Upper lobe of right lung (tissue), 1 donor: ENCODE data around the gene FADS2. TPM values are rescaled to one million over a fixed set of nuclear protein-coding genes. Genes with fewer than 3 reads are reported as not detected.
A peak's percentile ranks its signal among the peaks of the same experiment; 100 is the strongest.

Experiments used
- ATAC-seq: fragments of 200-7000 bp; cut with Tn5 transposase; one replicate; pipeline ENCODE4 v1.9.1; 2020; ENCODE audit warnings: mild to moderate bottlenecking, moderate library complexity
- DNase-seq: peaks from one replicate; pipeline ENCODE4 v3.0.0-alpha.2; 2020
- H3K27ac ChIP-seq: fragments of 200-600 bp; one replicate; pipeline ENCODE4 v1.8.0; 2022
- H3K27me3 ChIP-seq: fragments of 200-600 bp; one replicate; pipeline ENCODE4 v1.8.0; 2022; ENCODE audit warnings: mild to moderate bottlenecking
- H3K36me3 ChIP-seq: fragments of 200-600 bp; one replicate; pipeline ENCODE4 v1.8.0; 2022
- H3K4me1 ChIP-seq: fragments of 200-600 bp; one replicate; pipeline ENCODE4 v1.8.0; 2022
- H3K4me3 ChIP-seq: fragments of 200-600 bp; one replicate; pipeline ENCODE4 v1.8.0; 2022; ENCODE audit warnings: mild to moderate bottlenecking
- H3K9me3 ChIP-seq: fragments of 200-600 bp; one replicate; pipeline ENCODE4 v1.8.0; 2022
- intact Hi-C: fragments of 100-400 bp; cut with DNase I; formaldehyde crosslinking; loops from one replicate; pipeline ENCODE4 v1.11.0; 2022
- long read RNA-seq: library from polyadenylated mRNA; unstranded; transcript quantifications from one replicate; pipeline ENCODE4 v2.0.0, GENCODE V29; 2021
- total RNA-seq: library from RNA; stranded (reverse); fragmentation: NEBNext Ultra II Directional; extraction: Animal tissue kit (Norgen Biotek cat#: 25700); gene quantifications from one replicate; pipeline ENCODE4 v1.2.1, GENCODE V29; 2021
- TF ChIP-seq, protein P1 (sequence below): fragments of 200-600 bp; IDR thresholded peaks from one replicate; pipeline ENCODE4 v1.8.0; 2022; ENCODE audit warnings: antibody characterized with exemption
- donor health status: DM: no; HTN: yes; CAD: no; lungs with severe emphysema.

The FADS2 gene
- 75.1 TPM for total RNA-seq
- long read RNA-seq, full-length matches to known transcripts, result 90 of 166 reads
- long read RNA-seq, partial matches to known transcripts, result 61 of 166 reads
- long read RNA-seq, other reads (novel, unspliced or antisense), result 15 of 166 reads

DNA sequence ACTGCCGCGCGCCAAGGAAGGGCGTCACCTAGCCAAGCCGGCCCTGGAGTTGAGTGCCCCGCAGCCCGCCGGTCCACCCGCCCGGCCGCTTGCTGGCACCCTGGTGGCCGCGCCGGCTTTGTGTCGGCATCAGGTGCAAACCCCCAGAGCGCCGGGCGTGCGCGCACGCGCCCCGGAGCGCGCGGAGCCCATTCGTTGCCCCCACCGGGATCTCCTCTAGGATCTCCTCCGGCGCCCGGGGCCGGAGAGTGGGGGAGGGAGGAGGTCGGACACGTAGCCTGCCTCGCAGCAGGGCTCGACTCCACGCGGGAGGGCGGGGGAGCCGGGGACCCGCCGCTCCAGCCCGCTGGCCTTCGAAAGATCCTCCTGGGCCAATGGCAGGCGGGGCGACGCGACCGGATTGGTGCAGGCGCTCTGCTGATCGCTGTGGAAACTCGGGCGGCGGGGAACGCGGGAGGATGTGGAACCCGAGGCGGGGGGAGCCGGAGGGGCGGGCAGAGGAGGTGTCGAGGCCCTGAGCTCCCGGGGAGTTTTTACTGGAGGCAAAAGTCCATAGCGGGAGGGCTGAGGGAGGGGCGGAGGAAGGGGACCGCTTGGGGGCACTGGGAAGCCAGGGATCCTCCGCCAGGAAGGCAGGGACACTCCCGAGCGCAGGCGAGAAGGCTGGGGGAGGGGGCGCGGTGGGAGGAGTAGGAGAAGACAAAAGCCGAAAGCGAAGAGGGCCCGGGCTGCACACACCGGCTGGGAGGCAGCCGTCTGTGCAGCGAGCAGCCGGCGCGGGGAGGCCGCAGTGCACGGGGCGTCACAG is at the start of gene FADS2:
Gene FADS2 (plus strand): TSS at position 730 of the 808 bp plus-strand sequence. CDS start 91 bp downstream, outside the sequence.
- Histone ChIP-seq H3K27me3 (no peaks in the 10 kb centered on the region), H3K36me3 (no peaks in the 10 kb centered on the region), H3K27ac (peak within 1 kb of the TSS; percentile 80), H3K4me1 (peaks cover 19% of the 10 kb centered on the region), H3K9me3 (no peaks in the 10 kb centered on the region), H3K4me3 (peak within 1 kb of the TSS; percentile 67)
- ATAC-seq (peak; percentile 92), DNase-seq (peak; percentile 97)
- TF ChIP-seq, protein P1, sequence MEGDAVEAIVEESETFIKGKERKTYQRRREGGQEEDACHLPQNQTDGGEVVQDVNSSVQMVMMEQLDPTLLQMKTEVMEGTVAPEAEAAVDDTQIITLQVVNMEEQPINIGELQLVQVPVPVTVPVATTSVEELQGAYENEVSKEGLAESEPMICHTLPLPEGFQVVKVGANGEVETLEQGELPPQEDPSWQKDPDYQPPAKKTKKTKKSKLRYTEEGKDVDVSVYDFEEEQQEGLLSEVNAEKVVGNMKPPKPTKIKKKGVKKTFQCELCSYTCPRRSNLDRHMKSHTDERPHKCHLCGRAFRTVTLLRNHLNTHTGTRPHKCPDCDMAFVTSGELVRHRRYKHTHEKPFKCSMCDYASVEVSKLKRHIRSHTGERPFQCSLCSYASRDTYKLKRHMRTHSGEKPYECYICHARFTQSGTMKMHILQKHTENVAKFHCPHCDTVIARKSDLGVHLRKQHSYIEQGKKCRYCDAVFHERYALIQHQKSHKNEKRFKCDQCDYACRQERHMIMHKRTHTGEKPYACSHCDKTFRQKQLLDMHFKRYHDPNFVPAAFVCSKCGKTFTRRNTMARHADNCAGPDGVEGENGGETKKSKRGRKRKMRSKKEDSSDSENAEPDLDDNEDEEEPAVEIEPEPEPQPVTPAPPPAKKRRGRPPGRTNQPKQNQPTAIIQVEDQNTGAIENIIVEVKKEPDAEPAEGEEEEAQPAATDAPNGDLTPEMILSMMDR, result no peak
- intact Hi-C loops, result no loop called here

DNA sequence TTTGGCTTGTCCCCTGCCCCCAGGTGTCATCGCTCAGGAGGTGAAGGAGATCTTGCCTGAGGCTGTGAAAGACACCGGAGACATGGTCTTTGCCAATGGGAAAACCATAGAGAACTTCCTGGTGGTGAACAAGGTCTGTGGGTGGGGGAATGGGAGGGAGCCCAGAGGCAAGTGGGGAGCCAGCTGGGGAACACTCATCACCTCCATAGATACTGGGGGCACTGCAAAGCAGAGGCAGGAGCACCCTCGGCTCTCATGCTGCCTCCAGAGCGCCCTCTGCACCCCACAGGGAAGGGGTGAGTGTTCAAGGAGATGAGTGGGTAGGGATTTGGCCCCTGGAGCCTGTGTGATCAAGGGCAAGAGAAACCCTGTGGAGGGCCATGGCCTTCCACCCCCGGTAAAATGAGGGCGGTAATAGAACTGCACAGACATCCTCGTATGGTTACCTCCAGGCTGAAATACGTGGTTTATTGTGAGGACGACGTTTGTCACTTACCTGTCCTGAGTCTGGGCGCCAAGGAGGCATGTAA is 49.7 kb upstream of the FADS2 start:
- ATAC-seq (no peak), DNase-seq (no peak)
- Histone ChIP-seq H3K4me1 (peaks cover 3% of the 10 kb centered on the region), H3K36me3 (no peaks in the 10 kb centered on the region), H3K4me3 (no peak overlapping the region), H3K27ac (no peak overlapping the region), H3K9me3 (no peaks in the 10 kb centered on the region), H3K27me3 (no peaks in the 10 kb centered on the region)
- TF ChIP-seq, protein P1, result no peak
- intact Hi-C loops, result no loop called here

GRCh38 chr11:61778920-61779650 is 49.0 kb upstream of the FADS2 start:
- ATAC-seq, result no peak
- Histone ChIP-seq H3K36me3 (peaks cover under 1% of the 10 kb centered on the region), H3K4me3 (no peak overlapping the region), H3K27ac (no peak overlapping the region), H3K4me1 (peaks cover 3% of the 10 kb centered on the region), H3K27me3 (no peaks in the 10 kb centered on the region), H3K9me3 (no peaks in the 10 kb centered on the region)
- intact Hi-C loops, result no loop called here
- TF ChIP-seq, protein P1, result no peak
- no peak for DNase-seq

GRCh38 chr11:61779666-61780525 is 48.2 kb upstream of the FADS2 start:
- ATAC-seq (no peak), DNase-seq (no peak)
- H3K9me3 ChIP-seq, result no peaks in the 10 kb centered on the region
- peaks cover 3% of the 10 kb centered on the region for H3K4me1 ChIP-seq
- no peaks in the 10 kb centered on the region for H3K27me3 ChIP-seq
- H3K36me3 ChIP-seq, result peaks cover 6% of the 10 kb centered on the region
- intact Hi-C loops, result loop anchor here (10.0 kb wide), 1 partner anchor 305 kb away; no protein-coding TSS in a partner anchor
- no peak overlapping the region for H3K4me3 ChIP-seq
- no peak overlapping the region for H3K27ac ChIP-seq
- TF ChIP-seq, protein P1, result no peak
